ENCODE data around the gene MTA1. TPM values are rescaled to one million over a fixed set of nuclear protein-coding genes. Genes with fewer than 3 reads are reported as not detected.

Gene MTA1
- polyA plus RNA-seq, 3 donors from 2014 or later, result 0.82 to 3.0 (median 2.8) TPM

DNA sequence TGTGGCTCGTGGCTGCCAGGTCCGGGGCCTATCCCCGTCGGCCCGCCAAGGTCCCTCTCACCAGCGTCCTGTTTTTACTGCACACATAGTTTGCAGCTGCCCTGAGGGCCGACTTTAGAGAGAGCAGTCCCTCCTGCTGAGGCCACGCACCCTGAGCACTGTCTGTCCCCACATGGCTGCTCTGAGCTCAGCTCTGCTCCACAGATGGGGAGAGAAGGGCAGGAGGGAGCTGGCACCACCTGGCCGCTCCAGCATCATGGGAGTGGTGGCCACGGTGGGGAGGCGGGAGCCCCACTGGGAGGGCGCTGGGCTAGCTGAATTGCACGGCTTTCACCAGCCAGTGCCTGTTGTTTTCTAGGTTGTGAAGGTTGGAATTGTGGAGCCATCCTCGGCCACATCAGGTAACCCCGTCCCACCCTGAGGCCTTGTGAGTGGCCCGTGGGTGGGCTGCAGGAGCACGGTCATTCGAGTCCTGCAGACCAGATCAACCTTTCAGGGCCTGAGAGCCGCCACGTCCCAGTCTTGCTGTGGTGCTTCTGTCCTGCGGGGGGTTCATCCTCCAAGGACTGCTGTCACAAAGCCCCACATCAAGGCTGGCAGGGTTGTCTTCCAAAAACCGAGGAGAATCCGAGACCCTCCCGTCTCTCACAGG is 28.7 kb upstream of the MTA1 start:
- no peak for DNase-seq
- H3K36me3 Mint-ChIP-seq, result no peaks in the 10 kb centered on the region
- peaks cover 18 to 23% of the 10 kb centered on the region in 2 donors for H3K4me1 Mint-ChIP-seq
- no peaks in the 10 kb centered on the region for H3K9me3 Mint-ChIP-seq
- H3K27ac Mint-ChIP-seq, result no peak overlapping the region
- no peak overlapping the region for H3K4me3 Mint-ChIP-seq
- H3K27me3 Mint-ChIP-seq (ENCODE audit: low read depth in 3 of 3), result peaks cover 0 to 1% (median 0%) of the 10 kb centered on the region in 3 donors

DNA sequence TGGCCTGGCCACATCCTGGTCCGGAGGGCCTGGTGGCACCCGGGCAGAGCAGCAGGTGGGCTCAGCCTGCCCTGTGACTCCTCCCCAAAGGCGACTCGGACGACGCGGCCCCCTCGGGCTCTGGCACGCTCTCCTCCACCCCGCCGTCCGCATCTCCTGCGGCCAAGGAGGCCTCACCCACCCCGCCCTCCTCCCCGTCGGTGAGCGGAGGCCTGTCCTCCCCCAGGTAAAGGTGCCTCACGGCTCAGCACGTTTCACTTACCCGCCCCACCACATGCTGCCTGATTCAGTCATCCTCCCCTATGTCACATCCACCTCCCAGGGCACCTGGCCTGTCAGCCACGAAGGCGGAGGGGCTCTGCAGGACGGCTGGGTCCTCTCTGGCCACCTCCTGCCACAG is 28.1 kb upstream of the MTA1 start:
- Mint-ChIP-seq H3K9me3 (no peaks in the 10 kb centered on the region), H3K36me3 (no peaks in the 10 kb centered on the region), H3K27me3 (ENCODE audit: low read depth in 3 of 3) (peaks cover 0 to 1% (median 0%) of the 10 kb centered on the region in 3 donors), H3K27ac (no peak overlapping the region), H3K4me3 (no peak overlapping the region), H3K4me1 (peaks cover 18 to 26% of the 10 kb centered on the region in 2 donors)
- DNase-seq, result no peak

DNA sequence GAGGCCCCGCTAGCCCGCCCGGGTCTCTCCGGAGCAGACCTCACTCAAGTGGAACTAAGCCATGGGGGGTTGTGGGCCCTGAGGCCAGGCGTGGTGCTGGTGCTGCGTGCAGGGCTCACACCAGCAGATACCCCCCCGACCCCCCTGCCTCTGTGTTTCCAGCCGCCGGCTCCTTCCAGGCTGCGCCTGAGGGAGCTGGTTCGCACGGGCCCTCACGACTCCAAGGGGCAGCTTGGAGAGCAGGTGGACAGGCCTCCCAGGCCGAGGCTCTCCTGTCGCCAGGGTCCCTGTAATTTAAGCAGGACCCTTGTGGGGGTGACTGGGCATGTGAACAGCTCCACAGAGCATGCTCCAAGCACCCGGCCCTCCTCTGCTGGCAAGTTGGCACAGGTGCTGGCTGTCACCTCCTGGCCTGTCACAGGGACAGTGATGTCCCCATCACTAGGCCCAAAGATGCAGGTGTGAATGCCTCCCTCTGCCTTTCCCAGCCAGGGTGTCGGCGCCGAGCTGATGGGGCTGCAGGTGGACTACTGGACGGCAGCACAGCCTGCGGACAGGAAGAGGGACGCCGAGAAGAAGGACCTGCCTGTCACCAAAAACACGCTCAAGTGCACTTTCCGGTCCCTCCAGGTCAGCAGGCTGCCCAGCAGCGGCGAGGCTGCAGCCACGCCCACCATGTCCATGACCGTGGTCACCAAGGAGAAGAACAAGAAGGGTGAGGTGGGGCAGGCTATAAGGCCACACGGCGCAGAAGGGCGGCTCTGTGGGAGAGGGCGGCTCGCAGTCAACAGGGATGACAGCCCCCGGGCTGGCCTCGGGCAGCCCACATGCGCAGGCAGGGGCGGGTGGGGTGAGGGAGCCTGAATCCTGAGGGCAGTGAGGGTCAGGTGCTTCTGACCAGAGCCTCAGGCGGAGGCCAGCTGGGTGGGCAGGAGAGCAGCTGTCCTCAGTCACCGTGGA is 27.2 kb upstream of the MTA1 start:
- H3K4me1 Mint-ChIP-seq, result peaks cover 24 to 28% of the 10 kb centered on the region in 2 donors
- no peaks in the 10 kb centered on the region for H3K9me3 Mint-ChIP-seq
- no peak for DNase-seq
- H3K27ac Mint-ChIP-seq, result no peak overlapping the region
- H3K27me3 Mint-ChIP-seq (ENCODE audit: low read depth in 3 of 3), result peaks cover under 1 to 1% (median under 1%) of the 10 kb centered on the region in 3 donors
- H3K4me3 Mint-ChIP-seq, result no peak overlapping the region
- H3K36me3 Mint-ChIP-seq, result no peaks in the 10 kb centered on the region

DNA sequence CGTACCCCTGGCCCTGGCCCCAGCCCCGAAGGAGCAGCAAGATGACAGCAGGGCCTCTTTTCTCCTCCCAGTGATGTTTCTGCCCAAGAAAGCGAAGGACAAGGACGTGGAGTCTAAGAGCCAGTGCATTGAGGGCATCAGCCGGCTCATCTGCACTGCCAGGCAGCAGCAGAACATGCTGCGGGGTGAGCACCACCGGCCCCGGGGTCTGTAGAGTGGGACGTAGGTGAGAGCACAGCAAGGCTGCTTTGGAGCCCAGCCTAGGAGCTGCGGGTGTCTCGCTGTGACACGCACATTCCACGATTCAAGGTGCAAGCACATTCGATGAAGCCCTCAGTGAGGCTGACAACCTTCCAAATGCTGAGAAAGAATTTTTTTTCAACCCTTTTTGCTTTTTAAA is 26.5 kb upstream of the MTA1 start:
- no peak overlapping the region for H3K4me3 Mint-ChIP-seq
- DNase-seq, result no peak
- H3K27ac Mint-ChIP-seq, result no peak overlapping the region
- H3K9me3 Mint-ChIP-seq, result no peaks in the 10 kb centered on the region
- H3K4me1 Mint-ChIP-seq, result peaks cover 29 to 34% of the 10 kb centered on the region in 2 donors
- H3K27me3 Mint-ChIP-seq (ENCODE audit: low read depth in 3 of 3), result peaks cover 4 to 6% (median 6%) of the 10 kb centered on the region in 3 donors
- no peaks in the 10 kb centered on the region for H3K36me3 Mint-ChIP-seq

DNA sequence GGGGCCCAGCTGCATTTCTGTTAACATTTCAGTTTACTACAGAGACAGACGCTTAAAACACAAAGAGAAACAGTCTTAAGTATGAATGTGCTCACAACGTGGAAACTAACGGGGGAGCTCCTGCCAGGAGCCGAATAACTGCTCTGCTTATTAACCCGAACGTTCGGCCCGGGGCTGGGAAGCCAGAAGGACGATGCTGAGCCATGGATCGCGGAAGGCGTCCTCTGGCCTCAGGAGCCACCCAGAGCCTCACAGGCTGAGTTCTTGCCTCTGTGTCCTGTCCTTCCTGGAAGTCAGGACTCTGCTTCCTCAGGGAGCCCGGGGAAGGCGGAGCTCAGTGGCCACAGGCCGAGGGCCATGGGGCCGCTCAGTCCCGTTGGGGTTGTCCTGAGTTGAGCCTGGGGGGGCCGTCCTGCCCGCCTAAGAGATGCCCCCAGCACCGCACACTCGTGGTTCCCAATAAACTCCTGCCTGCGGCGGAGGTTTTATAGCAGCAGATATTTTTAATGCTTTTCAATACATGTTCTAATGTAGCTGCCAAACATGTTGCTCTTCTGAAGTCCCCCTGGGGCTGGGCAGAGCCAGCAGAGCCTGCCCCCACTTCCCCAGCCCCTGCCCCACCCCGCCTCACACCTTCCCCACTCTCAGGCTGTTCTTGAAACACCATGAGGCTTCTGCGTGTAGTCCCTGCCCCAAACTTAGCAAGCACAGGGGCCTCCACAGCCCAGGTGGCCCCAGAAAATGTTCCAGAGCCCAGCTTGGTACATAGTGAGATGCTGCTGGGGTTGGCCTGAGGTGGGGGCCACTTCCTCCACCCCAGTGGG is 24.7 kb upstream of the MTA1 start:
- Mint-ChIP-seq H3K27ac (peak overlapping the region; percentile 40 to 90 (median 78)), H3K36me3 (no peaks in the 10 kb centered on the region), H3K4me3 (peak overlapping the region; percentile 18 to 72 (median 45)), H3K9me3 (no peaks in the 10 kb centered on the region), H3K27me3 (ENCODE audit: low read depth in 3 of 3) (peaks cover 6 to 10% (median 6%) of the 10 kb centered on the region in 3 donors), H3K4me1 (peaks cover 32 to 40% of the 10 kb centered on the region in 2 donors)
- peak in 1 of 3 donors; percentile 43 for DNase-seq

DNA sequence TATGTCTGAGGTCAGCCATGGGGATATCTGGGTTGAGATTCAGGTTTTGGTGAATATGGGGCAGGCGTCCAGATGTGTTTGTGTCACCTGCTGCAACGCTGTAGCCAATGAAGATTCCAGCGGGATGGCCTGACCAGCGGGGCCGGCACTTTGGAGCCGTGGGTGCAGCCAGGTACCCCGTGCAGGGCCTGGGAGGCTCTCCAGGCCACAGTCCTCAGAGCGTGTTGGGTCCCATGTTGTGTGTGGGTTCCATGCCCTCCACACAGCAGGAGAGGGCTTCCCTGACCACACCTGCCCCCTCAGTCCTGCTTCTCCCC is 24.1 kb upstream of the MTA1 start:
- no peak for DNase-seq
- peaks cover 0 to 1% (median 0%) of the 10 kb centered on the region in 6 donors for H3K9me3 Mint-ChIP-seq
- H3K36me3 Mint-ChIP-seq, result peaks cover 3 to 4% (median 3%) of the 10 kb centered on the region in 3 donors
- peak overlapping the region; percentile 18 to 72 (median 50) for H3K4me3 Mint-ChIP-seq
- H3K27me3 Mint-ChIP-seq (ENCODE audit: low read depth in 3 of 3), result peaks cover 6 to 10% (median 6%) of the 10 kb centered on the region in 3 donors
- peak overlapping the region; percentile 40 to 90 (median 78) for H3K27ac Mint-ChIP-seq
- H3K4me1 Mint-ChIP-seq, result peaks cover 27 to 39% of the 10 kb centered on the region in 2 donors

DNA sequence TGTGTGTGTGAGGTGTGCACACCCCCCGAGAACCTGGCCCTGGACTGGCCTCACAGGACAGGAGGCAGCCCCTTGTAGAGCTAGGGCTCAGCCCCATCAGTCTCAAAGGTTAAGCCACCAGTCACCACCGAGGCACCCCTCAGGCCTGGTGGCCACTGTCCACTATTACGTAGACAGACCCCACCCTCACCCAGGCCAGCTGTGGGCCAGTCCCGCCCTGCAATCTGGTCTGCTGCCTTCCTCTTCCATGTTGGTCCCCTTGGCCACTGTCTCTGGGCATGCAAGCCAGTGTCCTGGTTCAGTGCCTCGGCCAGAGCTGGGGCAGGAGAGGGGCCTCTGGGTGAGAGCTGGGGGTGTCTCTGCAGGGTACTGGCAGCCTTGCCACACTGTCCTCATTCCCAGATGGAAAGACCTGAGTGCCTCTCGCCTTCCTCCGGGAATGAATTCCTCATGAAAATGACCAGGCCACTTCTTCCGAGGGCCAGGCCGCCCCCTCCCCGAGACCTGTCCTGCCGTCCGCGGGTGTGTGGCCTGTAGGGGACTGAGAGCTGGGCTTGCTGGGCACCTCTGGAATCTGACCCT is 22.2 kb upstream of the MTA1 start:
- Mint-ChIP-seq H3K4me1 (peaks cover 26 to 40% of the 10 kb centered on the region in 2 donors), H3K9me3 (peaks cover 0 to 4% (median 0%) of the 10 kb centered on the region in 6 donors), H3K27me3 (ENCODE audit: low read depth in 3 of 3) (peaks cover 6 to 10% (median 7%) of the 10 kb centered on the region in 3 donors), H3K27ac (peak overlapping the region; percentile 82 to 92 (median 90)), H3K36me3 (peaks cover 13 to 14% (median 13%) of the 10 kb centered on the region in 3 donors), H3K4me3 (peak overlapping the region; percentile 71 to 84 (median 81))
- DNase-seq, result no peak

DNA sequence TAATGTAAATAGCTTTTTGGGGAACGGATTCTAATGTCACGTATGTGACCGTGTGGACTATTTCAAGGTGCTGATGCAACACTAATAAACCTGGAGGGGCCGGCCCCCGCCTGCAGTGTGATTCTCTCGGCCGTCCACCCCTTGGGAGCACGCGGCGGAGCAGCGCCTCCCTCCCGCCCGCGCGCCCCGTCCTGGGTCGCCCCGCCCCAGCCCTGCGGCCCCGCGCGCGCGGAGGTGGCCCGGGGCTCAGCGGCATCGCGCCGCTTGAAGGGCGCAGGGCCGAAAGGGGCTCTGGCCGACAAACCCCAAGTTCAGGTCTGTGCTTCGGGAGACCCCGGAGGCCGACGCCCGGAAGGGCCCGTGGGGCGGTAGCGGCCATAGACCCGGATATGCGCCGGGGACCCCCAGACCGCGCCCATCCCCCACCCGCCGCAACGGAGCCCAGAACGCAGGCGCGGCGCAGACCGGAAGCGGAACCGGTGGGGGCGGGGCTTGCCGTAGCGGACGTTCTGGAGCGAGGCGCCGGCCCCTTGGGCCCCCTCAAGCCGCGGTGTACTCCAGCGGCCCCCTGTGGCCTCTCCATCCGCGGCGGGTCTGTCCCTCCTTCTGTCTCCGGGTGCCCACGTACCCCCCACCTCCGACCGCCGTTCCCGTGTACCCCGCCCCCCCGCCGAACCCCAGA is 21.4 kb upstream of the MTA1 start, which contains the start of gene TEX22:
TEX22 (plus strand) TSS at position 495 of the 682 bp plus-strand sequence. CDS start 803 bp downstream, outside the sequence.
- Mint-ChIP-seq H3K4me1 (peaks cover 26 to 40% of the 10 kb centered on the region in 2 donors), H3K27ac (peak within 1 kb of the TSS; percentile 82 to 93 (median 92)), H3K4me3 (peak within 1 kb of the TSS; percentile 84 to 90 (median 86)), H3K9me3 (peaks cover 0 to 4% (median 0%) of the 10 kb centered on the region in 6 donors), H3K27me3 (ENCODE audit: low read depth in 3 of 3) (peaks cover 6 to 11% (median 6%) of the 10 kb centered on the region in 3 donors), H3K36me3 (peaks cover 13 to 14% (median 13%) of the 10 kb centered on the region in 3 donors)
- DNase-seq, result peak; percentile 91 to 92 (median 91)

DNA sequence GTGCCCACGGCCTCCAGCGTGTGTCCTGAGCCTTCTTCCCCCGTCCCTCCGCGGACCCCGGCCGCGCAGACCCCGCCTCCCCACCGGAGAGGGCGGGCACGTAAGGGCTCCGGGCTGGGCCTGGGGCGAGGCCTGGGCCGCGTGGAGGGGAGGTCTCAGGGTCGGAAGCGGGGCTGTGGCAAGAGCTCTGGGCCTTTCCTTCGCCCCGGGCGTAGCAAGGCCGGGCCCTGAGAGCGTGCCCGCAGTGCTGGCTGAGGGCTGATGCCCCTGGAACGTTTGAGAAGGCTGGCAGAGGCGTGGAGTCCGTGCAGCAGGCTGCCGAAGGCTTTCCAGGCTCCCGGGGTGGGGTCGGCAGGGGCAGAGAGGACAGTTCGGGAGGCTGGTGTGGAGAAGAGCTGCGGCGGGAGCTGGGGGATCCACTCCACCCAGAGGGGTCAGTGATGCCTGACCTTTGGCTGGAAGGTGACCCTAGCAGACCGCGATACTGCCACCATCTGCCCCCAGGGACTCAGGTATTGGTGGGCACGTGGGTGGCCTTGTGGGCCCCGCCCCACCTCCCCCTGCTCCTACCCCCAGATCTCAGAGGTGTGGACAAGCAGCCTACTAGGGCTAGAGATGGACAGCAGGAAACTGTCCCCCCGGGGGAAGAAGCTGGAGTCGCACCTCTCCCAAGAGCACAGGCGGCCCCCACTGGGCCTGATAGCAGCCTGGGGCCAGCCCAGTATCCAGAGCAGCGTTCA is 20.7 kb upstream of the MTA1 start:
- peak overlapping the region; percentile 83 to 90 (median 86) for H3K4me3 Mint-ChIP-seq
- no peak for DNase-seq
- peaks cover 26 to 40% of the 10 kb centered on the region in 2 donors for H3K4me1 Mint-ChIP-seq
- peaks cover 13 to 14% (median 13%) of the 10 kb centered on the region in 3 donors for H3K36me3 Mint-ChIP-seq
- peak overlapping the region; percentile 70 to 93 (median 86) for H3K27ac Mint-ChIP-seq
- peaks cover 0 to 4% (median 0%) of the 10 kb centered on the region in 6 donors for H3K9me3 Mint-ChIP-seq
- H3K27me3 Mint-ChIP-seq (ENCODE audit: low read depth in 3 of 3), result peaks cover 6 to 12% (median 6%) of the 10 kb centered on the region in 3 donors

DNA sequence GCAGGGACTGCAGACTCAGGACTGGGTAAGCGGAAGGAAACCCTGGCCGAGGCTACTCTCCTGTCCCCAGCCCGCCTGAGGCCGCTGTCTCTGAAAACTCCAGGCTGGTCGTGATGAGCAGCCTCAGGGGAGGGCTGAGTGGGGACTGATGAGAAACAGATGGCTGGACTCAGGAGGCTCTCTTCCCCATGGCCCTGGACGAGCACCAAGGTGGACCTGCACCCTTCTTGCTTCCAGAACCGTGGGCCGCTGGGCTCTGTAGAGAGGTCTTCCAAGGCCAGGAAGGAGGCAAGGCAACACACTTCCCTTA is 20.2 kb upstream of the MTA1 start:
- peaks cover 26 to 40% of the 10 kb centered on the region in 2 donors for H3K4me1 Mint-ChIP-seq
- H3K4me3 Mint-ChIP-seq, result peak overlapping the region; percentile 83 to 90 (median 86)
- peaks cover 6 to 12% (median 6%) of the 10 kb centered on the region in 3 donors for H3K27me3 Mint-ChIP-seq (ENCODE audit: low read depth in 3 of 3)
- DNase-seq, result no peak
- H3K36me3 Mint-ChIP-seq, result peaks cover 13 to 14% (median 13%) of the 10 kb centered on the region in 3 donors
- H3K9me3 Mint-ChIP-seq, result peaks cover 0 to 4% (median 0%) of the 10 kb centered on the region in 6 donors
- peak overlapping the region in 5 of 6 donors; percentile 13 to 87 (median 42) for H3K27ac Mint-ChIP-seq

DNA sequence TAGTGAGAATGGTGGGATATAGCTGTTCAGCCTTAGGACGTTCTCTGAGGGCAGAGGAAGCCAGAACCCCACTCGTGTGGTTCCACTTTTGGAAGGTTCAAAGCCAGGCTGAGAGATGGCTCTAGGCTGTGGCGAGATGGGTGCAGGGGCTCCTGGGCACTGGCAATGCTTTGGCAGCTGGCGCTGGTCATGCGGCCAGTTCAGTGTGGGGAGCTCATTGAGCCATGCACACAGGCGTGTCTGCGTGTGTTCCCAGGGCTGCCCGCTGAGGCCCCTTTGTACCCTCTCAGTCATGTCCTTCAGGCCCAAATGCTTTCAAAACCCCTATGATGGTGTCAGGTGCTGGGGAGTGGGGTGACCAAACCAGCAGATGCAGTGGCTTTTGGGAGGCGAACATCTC is 19.6 kb upstream of the MTA1 start:
- no peak for DNase-seq
- Mint-ChIP-seq H3K27me3 (ENCODE audit: low read depth in 3 of 3) (peaks cover 6 to 12% (median 6%) of the 10 kb centered on the region in 3 donors), H3K36me3 (peaks cover 13 to 14% (median 13%) of the 10 kb centered on the region in 3 donors), H3K27ac (peak overlapping the region in 3 of 6 donors; percentile 13 to 74 (median 24)), H3K9me3 (peaks cover 0 to 4% (median 0%) of the 10 kb centered on the region in 6 donors), H3K4me1 (peaks cover 20 to 37% of the 10 kb centered on the region in 2 donors), H3K4me3 (peak overlapping the region in 4 of 5 donors; percentile 20 to 90 (median 84))

DNA sequence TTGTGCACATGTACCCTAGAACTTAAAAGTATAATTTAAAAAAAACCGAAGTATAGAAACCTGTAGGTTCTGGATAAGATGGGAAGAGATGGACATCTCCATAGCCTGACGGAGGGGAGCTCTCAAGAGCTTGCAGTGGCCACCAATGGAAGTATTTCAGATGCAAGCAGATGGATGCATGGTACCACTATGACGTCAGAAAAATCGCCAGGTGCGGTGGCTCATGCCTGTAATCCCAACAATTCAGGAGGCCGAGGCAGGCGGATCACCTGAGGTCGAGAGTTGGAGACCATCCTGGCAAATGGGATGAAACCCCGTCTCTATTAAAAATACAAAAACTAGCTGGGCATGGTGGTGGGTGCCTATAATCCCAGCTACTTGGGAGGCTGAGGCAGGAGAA is 17.9 kb upstream of the MTA1 start:
- DNase-seq, result no peak

More for the DNA sequence above, 17.9 kb upstream of the MTA1 start:
- peaks cover 6 to 12% (median 10%) of the 10 kb centered on the region in 3 donors for H3K27me3 Mint-ChIP-seq (ENCODE audit: low read depth in 3 of 3)
- no peak overlapping the region for H3K27ac Mint-ChIP-seq
- H3K4me1 Mint-ChIP-seq, result peaks cover 8 to 27% of the 10 kb centered on the region in 2 donors
- H3K4me3 Mint-ChIP-seq, result no peak overlapping the region
- peaks cover 13 to 14% (median 13%) of the 10 kb centered on the region in 3 donors for H3K36me3 Mint-ChIP-seq
- peaks cover 0 to 4% (median 0%) of the 10 kb centered on the region in 6 donors for H3K9me3 Mint-ChIP-seq
